GM12878 (cell line): ENCODE results near the gene GFOD2. TPM values are rescaled to one million over a fixed set of nuclear protein-coding genes. Genes with fewer than 3 reads are reported as not detected.

Experiments
- BACH1 ChIP-seq: fragments of 450-650 bp; IDR thresholded peaks from 2 replicates; pipeline ENCODE4 v1.6.1; 2017; ENCODE audit warnings: mild to moderate bottlenecking, borderline replicate concordance
- CBX5 ChIP-seq: sonication (generic); IDR thresholded peaks from 2 replicates; pipeline ENCODE4 v1.6.1; 2016; ENCODE audit warnings: low read depth, moderate library complexity, mild to moderate bottlenecking, inconsistent platforms
- CHD2 ChIP-seq: IDR thresholded peaks from 2 replicates; pipeline ENCODE4 v1.6.1; 2011; ENCODE audit warnings: low read depth, low read length, improper control_type of control experiment, borderline replicate concordance
- EZH2 ChIP-seq: IDR thresholded peaks from 2 replicates; pipeline ENCODE4 v1.6.1; 2012; ENCODE audit warnings: low read depth, mild to moderate bottlenecking, control low read depth, inconsistent platforms, low read length, borderline replicate concordance; ENCODE audit not compliant: control insufficient read depth
- HCFC1 ChIP-seq: fragments of 150-350 bp; IDR thresholded peaks from 2 replicates; pipeline ENCODE4 v1.6.1; 2014; ENCODE audit warnings: low read length
- IKZF1 ChIP-seq: fragments of 450-650 bp; conservative IDR thresholded peaks from 2 replicates; pipeline ENCODE4 v1.6.1; 2017; ENCODE audit warnings: antibody characterized with exemption, mild to moderate bottlenecking
- IKZF2 ChIP-seq, 2 experiments: fragments of 450-650 bp; IDR thresholded peaks; 2 replicates each; pipeline ENCODE4 v1.6.1; 2017; ENCODE audit warnings: mild to moderate bottlenecking in 2 of 2, moderate library complexity in 2 of 2
- KAT2A ChIP-seq: conservative IDR thresholded peaks from 2 replicates; pipeline ENCODE4 v1.6.1; 2011; ENCODE audit warnings: low read depth, low read length; ENCODE audit not compliant: control insufficient read depth
- MEF2B ChIP-seq: fragments of 450-650 bp; IDR thresholded peaks from 2 replicates; pipeline ENCODE4 v1.6.1; 2018; ENCODE audit warnings: mild to moderate bottlenecking, moderate library complexity; ENCODE audit not compliant: partially characterized antibody, poor library complexity, severe bottlenecking
- MTA2 ChIP-seq: fragments of 450-650 bp; IDR thresholded peaks from 2 replicates; pipeline ENCODE4 v1.6.1; 2016; ENCODE audit warnings: low read depth, mild to moderate bottlenecking, moderate library complexity
- NR2C2 ChIP-seq: IDR thresholded peaks from 2 replicates; pipeline ENCODE4 v1.6.1; 2011; ENCODE audit warnings: borderline replicate concordance, low read depth; ENCODE audit not compliant: control insufficient read depth, insufficient read length
- POLR2AphosphoS2 ChIP-seq: IDR thresholded peaks from 2 replicates; pipeline ENCODE4 v1.6.1; 2011; ENCODE audit warnings: low read depth, mild to moderate bottlenecking, low read length, improper control_type of control experiment, moderate library complexity
- PRDM15 ChIP-seq: fragments of 450-650 bp; formaldehyde crosslinking; IDR thresholded peaks from 2 replicates; pipeline ENCODE4 v1.4.0; 2020; ENCODE audit warnings: mild to moderate bottlenecking, moderate library complexity
- RCOR1 ChIP-seq: conservative IDR thresholded peaks from 2 replicates; pipeline ENCODE4 v1.6.1; 2012; ENCODE audit warnings: low read depth, low read length, improper control_type of control experiment
- RUNX3 ChIP-seq: IDR thresholded peaks from 2 replicates; pipeline ENCODE4 v1.6.1; 2012; ENCODE audit warnings: low read length, inconsistent platforms
- SKIL ChIP-seq: fragments of 450-650 bp; IDR thresholded peaks from 2 replicates; pipeline ENCODE4 v1.6.1; 2017; ENCODE audit warnings: mild to moderate bottlenecking, low read depth, inconsistent platforms; ENCODE audit not compliant: poor library complexity, severe bottlenecking
- USF1 ChIP-seq: IDR thresholded peaks from 2 replicates; pipeline ENCODE4 v1.6.1; 2011; ENCODE audit warnings: borderline replicate concordance, low read depth, mild to moderate bottlenecking, moderate library complexity, mixed read lengths, low read length; ENCODE audit not compliant: insufficient read depth; ENCODE audit errors: extremely low read length
- ZNF217 ChIP-seq: fragments of 450-650 bp; IDR thresholded peaks from 2 replicates; pipeline ENCODE4 v1.6.1; 2017; ENCODE audit warnings: antibody characterized with exemption, mild to moderate bottlenecking
- ZZZ3 ChIP-seq: IDR thresholded peaks from 2 replicates; pipeline ENCODE4 v1.6.1; 2011; ENCODE audit warnings: low read depth; ENCODE audit not compliant: control insufficient read depth, insufficient read length
- polyA plus RNA-seq, 11 experiments: library from polyadenylated mRNA; depleted of rRNA in 4 of 11; unstranded in 6 of 11; stranded (reverse) in 5 of 11; fragments of >200 nt; fragmentation: Nextera tagmentation in 4 of 11; fragmentation: Illumina TruSeq in 1 of 11; extraction: Ambion mirVana in 4 of 11; extraction: Trizol in 1 of 11; gene quantifications; 1 replicate in 1 of 11; 2 replicates in 10 of 11; pipeline versions ENCODE4 v1.2.1 to v1.2.3, GENCODE V29; 2011 to 2016; ENCODE audit warnings: inconsistent platforms in 2 of 11, missing spikeins in 2 of 11, low read depth in 1 of 11
- total RNA-seq, 4 experiments: library from RNA; depleted of rRNA in 3 of 4; stranded (reverse); fragments of >200 nt in 3 of 4; fragmentation: Illumina TruSeq in 1 of 4; extraction: Trizol in 1 of 4; gene quantifications; 2 replicates each; pipeline versions ENCODE4 v1.2.1 to v1.2.3, GENCODE V29; 2013 to 2021
- TF ChIP-seq, protein P1 (sequence below): fragments of 450-650 bp; IDR thresholded peaks from 2 replicates; pipeline ENCODE4 v1.6.1; 2018; ENCODE audit warnings: borderline replicate concordance, mild to moderate bottlenecking; ENCODE audit not compliant: partially characterized antibody

The GFOD2 gene
- total and polyA plus RNA-seq, 10 of the 15 experiments (the other 5 are each of a cell fraction or from before 2014, with no cell fraction given), result 2.0 to 15.9 (median 12.0) TPM

DNA sequence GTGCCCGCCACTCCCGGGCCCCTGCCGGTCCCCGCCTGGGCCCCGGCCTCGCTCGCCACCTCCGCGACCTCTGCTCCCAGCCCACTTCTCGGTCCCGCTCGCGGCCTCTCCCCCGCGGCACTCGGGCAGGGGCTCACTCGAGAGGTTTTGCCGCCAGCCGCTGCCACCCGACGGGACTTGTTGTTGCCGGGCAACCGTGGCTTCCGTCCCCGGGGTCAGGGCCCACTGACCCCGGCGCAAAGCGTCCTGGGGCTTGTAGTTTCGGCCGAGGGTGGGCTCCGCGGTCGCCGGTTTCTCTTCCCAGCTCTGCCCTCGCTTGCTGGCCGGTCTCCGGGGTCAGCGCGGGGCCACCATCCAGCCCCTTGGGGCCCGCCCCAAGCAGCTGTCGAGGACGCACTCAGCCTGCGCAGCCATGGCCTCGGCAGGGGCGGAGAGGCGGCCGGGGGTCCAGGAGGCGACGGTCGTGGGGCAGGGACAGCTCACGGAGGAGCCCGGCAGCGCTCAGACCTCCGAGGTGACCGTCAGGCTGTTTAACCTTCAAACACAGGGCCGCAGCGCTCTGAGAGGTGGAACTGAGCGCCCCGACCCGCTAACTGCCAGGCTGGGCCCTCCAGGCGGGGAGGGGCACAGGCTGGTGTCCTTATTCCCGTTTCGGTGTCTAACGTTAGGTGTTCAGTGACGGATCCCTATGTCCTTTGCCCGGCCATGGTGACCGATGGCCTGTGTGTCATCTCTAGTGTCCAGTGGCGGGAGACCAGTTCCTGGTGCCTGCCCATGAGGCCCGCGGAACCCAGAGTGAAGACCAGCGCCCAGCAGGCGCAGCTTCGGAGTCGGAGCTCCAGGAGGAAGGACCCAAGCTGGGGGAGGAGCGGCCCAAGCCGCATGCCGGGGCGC, 52.3 kb downstream of the GFOD2 start, which contains the start of the genes C16orf86 and ENKD1 (continued):
- TF ChIP-seq CHD2 (peak; percentile 41; the same call in 1 of the 2 replicates), BACH1 (peak; percentile 31; the same call in 1 of the 2 replicates), IKZF2 (IDR thresholded peaks at IDR 0.05) (no peak), PRDM15 (CRISPR knock-in tag) (no peak), CBX5 (no peak), POLR2AphosphoS2 (no peak), EZH2 (no peak), HCFC1 (peak; percentile 94), SKIL (no peak), IKZF1 (peak; percentile 94), MEF2B (no peak), ZNF217 (no peak), MTA2 (peak; percentile 67; the same call in 1 of the 2 replicates), NR2C2 (peak; percentile 91), KAT2A (no peak), ZZZ3 (no peak), RUNX3 (no peak), RCOR1 (no peak), USF1 (no peak)
- TF ChIP-seq, protein P1, sequence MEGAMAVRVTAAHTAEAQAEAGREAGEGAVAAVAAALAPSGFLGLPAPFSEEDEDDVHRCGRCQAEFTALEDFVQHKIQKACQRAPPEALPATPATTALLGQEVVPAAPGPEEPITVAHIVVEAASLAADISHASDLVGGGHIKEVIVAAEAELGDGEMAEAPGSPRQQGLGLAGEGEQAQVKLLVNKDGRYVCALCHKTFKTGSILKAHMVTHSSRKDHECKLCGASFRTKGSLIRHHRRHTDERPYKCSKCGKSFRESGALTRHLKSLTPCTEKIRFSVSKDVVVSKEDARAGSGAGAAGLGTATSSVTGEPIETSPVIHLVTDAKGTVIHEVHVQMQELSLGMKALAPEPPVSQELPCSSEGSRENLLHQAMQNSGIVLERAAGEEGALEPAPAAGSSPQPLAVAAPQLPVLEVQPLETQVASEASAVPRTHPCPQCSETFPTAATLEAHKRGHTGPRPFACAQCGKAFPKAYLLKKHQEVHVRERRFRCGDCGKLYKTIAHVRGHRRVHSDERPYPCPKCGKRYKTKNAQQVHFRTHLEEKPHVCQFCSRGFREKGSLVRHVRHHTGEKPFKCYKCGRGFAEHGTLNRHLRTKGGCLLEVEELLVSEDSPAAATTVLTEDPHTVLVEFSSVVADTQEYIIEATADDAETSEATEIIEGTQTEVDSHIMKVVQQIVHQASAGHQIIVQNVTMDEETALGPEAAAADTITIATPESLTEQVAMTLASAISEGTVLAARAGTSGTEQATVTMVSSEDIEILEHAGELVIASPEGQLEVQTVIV, result no peak
